B cell (primary cell): Measurements from ENCODE around the gene GPR61. TPM values are rescaled to one million over a fixed set of nuclear protein-coding genes. Genes with fewer than 3 reads are reported as not detected.

ENCODE experiments used
- ATAC-seq: fragments of 200-7000 bp; cut with Tn5 transposase; one replicate; pipeline ENCODE4 v1.10.0; 2021; ENCODE audit warnings: low read depth, mild to moderate bottlenecking, moderate number of reproducible peaks, moderate library complexity
- CTCF ChIA-PET: fragments of 350-600 bp; sonication (Branson Sonifier 250); formaldehyde crosslinking; loops from one replicate; lab custom pipeline; 2021; ENCODE audit warnings: antibody characterized with exemption, inconsistent platforms; lab: Charles Lee
- POLR2A ChIA-PET: fragments of 350-600 bp; sonication (Branson Sonifier 250); formaldehyde crosslinking; loops from one replicate; lab custom pipeline; 2021; ENCODE audit warnings: antibody characterized with exemption; lab: Charles Lee
- DNase-seq: peaks from one replicate; pipeline ENCODE4 v3.0.0; 2013
- H2AFZ ChIP-seq: 2 replicates; pipeline ENCODE4 v1.6.1; 2012; ENCODE audit warnings: mild to moderate bottlenecking, low read depth, low read length; ENCODE audit not compliant: insufficient read depth, poor library complexity, severe bottlenecking
- H3K27ac ChIP-seq, 2 donors: 1 replicate in 1 of 2; 2 replicates in 1 of 2; pipeline ENCODE4 v1.5.1; 2012 to 2013; ENCODE audit warnings: low read length in 2 of 2, mild to moderate bottlenecking in 2 of 2, moderate library complexity in 1 of 2
- H3K27me3 ChIP-seq, 4 experiments: fragments of 200-600 bp in 1 of 4; sonication (generic) in 1 of 4; replicated peaks in 1 of 4; 1 replicate in 2 of 4; 2 replicates in 2 of 4; pipeline versions ENCODE4 v1.6.1 to v1.7.0; 2013 to 2016; ENCODE audit warnings: low read length in 3 of 4, mild to moderate bottlenecking in 2 of 4, mixed read lengths in 1 of 4, moderate library complexity in 1 of 4; ENCODE audit not compliant: insufficient read depth in 4 of 4, control insufficient read depth in 3 of 4; ENCODE audit errors: control extremely low read depth in 1 of 4
- H3K36me3 ChIP-seq, 2 experiments: replicated peaks in 1 of 2; 1 replicate in 1 of 2; 2 replicates in 1 of 2; pipeline versions ENCODE4 v1.6.1 to v1.7.1; 2013; ENCODE audit warnings: low read length in 1 of 2; ENCODE audit not compliant: insufficient read depth in 2 of 2, control insufficient read depth in 1 of 2; ENCODE audit errors: control extremely low read depth in 1 of 2, extremely low read depth in 1 of 2
- H3K4me1 ChIP-seq, 2 donors: fragments of 200-600 bp in 1 of 2; sonication (generic) in 1 of 2; 1 replicate in 1 of 2; 2 replicates in 1 of 2; pipeline versions ENCODE4 v1.5.1 to v1.6.1; 2013 to 2017; ENCODE audit warnings: low read length in 2 of 2; ENCODE audit not compliant: control insufficient read depth in 2 of 2, insufficient read depth in 2 of 2
- H3K4me2 ChIP-seq: replicated peaks from 2 replicates; pipeline ENCODE3; 2012; ENCODE audit warnings: mild to moderate bottlenecking, low read depth, low read length; ENCODE audit not compliant: poor library complexity, severe bottlenecking
- H3K4me3 ChIP-seq, 5 experiments: fragments of 200-600 bp in 1 of 5; sonication (generic) in 1 of 5; 1 replicate in 3 of 5; 2 replicates in 2 of 5; pipeline versions ENCODE4 v1.5.1 to v1.7.0; 2011 to 2016; ENCODE audit warnings: low read length in 4 of 5, mild to moderate bottlenecking in 4 of 5, low read depth in 2 of 5, control low read depth in 1 of 5, moderate library complexity in 1 of 5; ENCODE audit not compliant: insufficient read depth in 1 of 5; ENCODE audit errors: control extremely low read depth in 1 of 5, extremely low read depth in 1 of 5
- H3K79me2 ChIP-seq: fragments of 200-600 bp; sonication (generic); one replicate; pipeline ENCODE4 v1.6.0; 2016; ENCODE audit warnings: low read length; ENCODE audit not compliant: control insufficient read depth, insufficient read depth
- H3K9ac ChIP-seq: fragments of 200-600 bp; sonication (generic); 2 replicates; pipeline ENCODE4 v1.6.1; 2017; ENCODE audit warnings: mild to moderate bottlenecking, low read length, moderate library complexity
- H3K9me3 ChIP-seq, 3 donors: one replicate each; pipeline versions ENCODE4 v1.6.1 to v1.7.1; 2013; ENCODE audit warnings: low read length in 2 of 3; ENCODE audit not compliant: control insufficient read depth in 2 of 3, insufficient read depth in 1 of 3; ENCODE audit errors: control extremely low read depth in 1 of 3
- H4K20me1 ChIP-seq: 2 replicates; pipeline ENCODE4 v1.6.0; 2012; ENCODE audit warnings: mild to moderate bottlenecking, low read length; ENCODE audit not compliant: insufficient read depth, control insufficient read depth, poor library complexity, severe bottlenecking
- H3K27ac Mint-ChIP-seq: one replicate; pipeline ENCODE4 v1.8.0; 2021; ENCODE audit warnings: mixed read lengths
- H3K27me3 Mint-ChIP-seq: one replicate; pipeline ENCODE4 v1.8.0; 2021; ENCODE audit warnings: mixed read lengths
- H3K4me1 Mint-ChIP-seq: one replicate; pipeline ENCODE4 v1.8.0; 2021; ENCODE audit warnings: mixed read lengths
- H3K4me3 Mint-ChIP-seq: one replicate; pipeline ENCODE4 v1.8.0; 2021; ENCODE audit warnings: mixed read lengths
- H3K9me3 Mint-ChIP-seq: one replicate; pipeline ENCODE4 v1.8.0; 2022; ENCODE audit warnings: mixed read lengths; ENCODE audit not compliant: insufficient read depth
- EZH2 ChIP-seq: IDR thresholded peaks from 2 replicates; pipeline ENCODE4 v1.6.1; 2012; ENCODE audit warnings: borderline replicate concordance, low read depth, mild to moderate bottlenecking, moderate library complexity, low read length; ENCODE audit not compliant: insufficient read depth, poor library complexity, severe bottlenecking
- WGBS: methylation state at CpG from one replicate; pipeline ENCODE4 v1.1.5; 2013; ENCODE audit warnings: missing lambda C conversion rate; ENCODE audit not compliant: insufficient coverage; 5-methylcytosine and 5-hydroxymethylcytosine counted together
- intact Hi-C: fragments of 100-400 bp; cut with micrococcal nuclease; formaldehyde crosslinking; loops from one replicate; pipeline ENCODE4 v1.10.0; 2022
- polyA plus RNA-seq: library from polyadenylated mRNA; depleted of rRNA; stranded (reverse); fragments of >200 nt; gene quantifications from 2 replicates; pipeline ENCODE4 v1.2.3, GENCODE V29; 2012
- total RNA-seq, 2 donors: library from RNA; stranded (reverse); fragments of 120-200 nt in 1 of 2; gene quantifications; 1 replicate in 1 of 2; 2 replicates in 1 of 2; pipeline versions ENCODE4 v1.2.3 to v1.2.4, GENCODE V29; 2013 to 2022
- TF ChIP-seq, protein P1 (sequence below): fragments of 200-600 bp; IDR thresholded peaks from one replicate; pipeline ENCODE4 v1.8.0; 2022; ENCODE audit warnings: antibody characterized with exemption, mild to moderate bottlenecking

GPR61 gene
- total and polyA plus RNA-seq, 2 donors (not counting 1 experiment from before 2014, with no cell fraction given), result not detected

DNA sequence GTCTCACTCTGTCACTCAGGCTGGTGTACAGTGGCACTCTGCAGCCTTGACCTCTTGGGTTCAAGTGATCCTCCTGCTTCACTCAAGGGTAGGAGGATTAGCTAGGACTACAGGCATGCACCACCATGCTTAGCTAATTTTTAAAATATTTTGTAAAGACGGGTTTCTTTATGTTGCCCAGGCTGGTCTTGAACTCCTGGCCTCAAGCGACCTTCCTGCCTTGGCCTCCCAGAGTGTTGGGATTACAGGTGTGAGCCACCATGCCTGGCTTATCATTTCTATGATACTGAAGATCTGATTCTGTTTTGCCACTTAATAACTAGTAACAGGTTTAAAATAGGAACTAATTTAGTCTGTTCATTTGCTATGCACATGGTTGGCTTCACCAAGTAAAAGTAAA, 42.3 kb downstream of the GPR61 start:
- H3K36me3 ChIP-seq, result peaks cover 13 to 75% of the 10 kb centered on the region in 2 experiments
- ATAC-seq, result no peak
- WGBS, result 100% methylated on average over 2 of the region's 2 CpGs

DNA sequence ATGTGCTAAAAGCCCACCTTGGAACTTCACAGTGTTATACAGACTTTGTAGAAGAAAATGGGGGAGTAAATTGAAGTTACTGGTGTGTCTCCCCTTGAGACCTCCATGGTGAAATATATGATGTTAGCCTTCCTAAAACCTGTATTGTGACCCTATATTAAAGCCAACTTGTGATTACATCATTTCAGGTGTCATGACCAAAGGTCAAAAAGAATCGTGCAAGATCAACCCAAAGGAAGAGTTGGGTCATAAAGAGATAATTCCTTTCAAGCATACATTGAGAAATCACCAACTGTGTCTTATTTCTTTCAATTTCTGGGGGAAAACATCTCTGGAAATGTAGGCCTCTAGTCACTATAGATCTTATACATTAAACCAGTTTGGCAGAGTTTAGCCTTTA, 45.1 kb downstream of the GPR61 start:
- H3K36me3 ChIP-seq, result peaks cover 19 to 75% of the 10 kb centered on the region in 2 experiments
- H3K4me3 ChIP-seq, result no peak overlapping the region
- H3K9me3 ChIP-seq, result no peaks in the 10 kb centered on the region
- intact Hi-C loops, result no loop called here
- ATAC-seq (no peak), DNase-seq (no peak)
- Mint-ChIP-seq H3K27me3 (no peaks in the 10 kb centered on the region), H3K9me3 (no peaks in the 10 kb centered on the region), H3K27ac (no peak overlapping the region), H3K4me1 (no peaks in the 10 kb centered on the region), H3K4me3 (no peak overlapping the region)
- no peaks in the 10 kb centered on the region for H3K4me1 ChIP-seq
- peaks cover under 1% of the 10 kb centered on the region for H3K79me2 ChIP-seq
- no peak overlapping the region for H2AFZ ChIP-seq
- no CpG with 5 or more reads among the region's 1 CpG for WGBS
- H3K9ac ChIP-seq, result no peak overlapping the region
- H4K20me1 ChIP-seq, result peaks cover 31% of the 10 kb centered on the region
- H3K27ac ChIP-seq, result no peak overlapping the region
- CTCF ChIA-PET, result interaction anchor here (1.0 kb wide), 1 partner anchor 11 kb away, joined by 3 read pairs; no protein-coding TSS in a partner anchor
- POLR2A ChIA-PET, result no interaction called here
- H3K27me3 ChIP-seq, result no peaks in the 10 kb centered on the region
- no peak overlapping the region for H3K4me2 ChIP-seq
- TF ChIP-seq EZH2, result no peak
- TF ChIP-seq, protein P1, sequence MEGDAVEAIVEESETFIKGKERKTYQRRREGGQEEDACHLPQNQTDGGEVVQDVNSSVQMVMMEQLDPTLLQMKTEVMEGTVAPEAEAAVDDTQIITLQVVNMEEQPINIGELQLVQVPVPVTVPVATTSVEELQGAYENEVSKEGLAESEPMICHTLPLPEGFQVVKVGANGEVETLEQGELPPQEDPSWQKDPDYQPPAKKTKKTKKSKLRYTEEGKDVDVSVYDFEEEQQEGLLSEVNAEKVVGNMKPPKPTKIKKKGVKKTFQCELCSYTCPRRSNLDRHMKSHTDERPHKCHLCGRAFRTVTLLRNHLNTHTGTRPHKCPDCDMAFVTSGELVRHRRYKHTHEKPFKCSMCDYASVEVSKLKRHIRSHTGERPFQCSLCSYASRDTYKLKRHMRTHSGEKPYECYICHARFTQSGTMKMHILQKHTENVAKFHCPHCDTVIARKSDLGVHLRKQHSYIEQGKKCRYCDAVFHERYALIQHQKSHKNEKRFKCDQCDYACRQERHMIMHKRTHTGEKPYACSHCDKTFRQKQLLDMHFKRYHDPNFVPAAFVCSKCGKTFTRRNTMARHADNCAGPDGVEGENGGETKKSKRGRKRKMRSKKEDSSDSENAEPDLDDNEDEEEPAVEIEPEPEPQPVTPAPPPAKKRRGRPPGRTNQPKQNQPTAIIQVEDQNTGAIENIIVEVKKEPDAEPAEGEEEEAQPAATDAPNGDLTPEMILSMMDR, result no peak

More for the DNA sequence above, 42.3 kb downstream of the GPR61 start:
- Histone ChIP-seq H3K9me3 (no peaks in the 10 kb centered on the region), H3K27ac (no peak overlapping the region), H3K4me2 (no peak overlapping the region), H2AFZ (no peak overlapping the region), H3K4me3 (no peak overlapping the region), H3K9ac (no peak overlapping the region), H3K27me3 (no peaks in the 10 kb centered on the region), H3K79me2 (peaks cover 14% of the 10 kb centered on the region), H4K20me1 (peaks cover 31% of the 10 kb centered on the region), H3K4me1 (no peaks in the 10 kb centered on the region)
- H3K27me3 Mint-ChIP-seq, result no peaks in the 10 kb centered on the region
- no peak for DNase-seq
- no peak for TF ChIP-seq EZH2
- TF ChIP-seq, protein P1, result no peak
- no peak overlapping the region for H3K27ac Mint-ChIP-seq
- POLR2A ChIA-PET, result no interaction called here
- CTCF ChIA-PET, result interaction anchor here (0.6 to 1.2 kb wide), 2 partner anchors 58 to 269 kb away, joined by 3 to 4 read pairs; no protein-coding TSS in a partner anchor
- no peak overlapping the region for H3K4me3 Mint-ChIP-seq
- no peaks in the 10 kb centered on the region for H3K4me1 Mint-ChIP-seq
- intact Hi-C loops, result no loop called here
- H3K9me3 Mint-ChIP-seq, result no peaks in the 10 kb centered on the region
